ENCODE data around the gene SCN2A. TPM values are rescaled to one million over a fixed set of nuclear protein-coding genes. Genes with fewer than 3 reads are reported as not detected.

The SCN2A gene
- total and polyA plus RNA-seq, 2 of the 4 experiments (the other 2 are of a cell fraction): 0.24 to 0.54 TPM

DNA sequence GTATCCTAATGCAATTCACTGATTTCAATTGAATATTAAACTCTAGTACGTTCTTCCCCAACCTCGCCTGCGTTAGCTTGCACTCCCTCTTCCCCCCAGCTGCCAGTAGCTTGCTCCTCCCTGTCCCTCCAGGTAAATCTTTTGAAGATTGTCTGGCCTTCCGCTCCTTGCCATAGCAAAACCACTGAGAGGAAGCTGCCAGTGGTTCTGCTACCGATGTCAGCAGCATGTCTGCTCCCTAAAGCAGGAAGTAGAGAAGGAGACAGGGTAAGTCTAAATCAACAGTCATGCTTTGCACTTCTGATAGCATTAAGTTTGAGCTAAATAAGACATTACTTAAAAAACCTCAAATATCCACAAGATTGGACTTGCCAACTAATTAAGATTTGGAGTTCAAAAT lies 89.1 kb downstream of the SCN2A start:
- H4K8ac ChIP-seq (ENCODE audit: low read depth in 2 of 2, low read length in 2 of 2): no peak overlapping the region
- H3K79me1 ChIP-seq (ENCODE audit: low read depth in 1 of 2, low read length in 2 of 2): no peaks in the 10 kb centered on the region
- H2AK9ac ChIP-seq (replicated peaks; ENCODE audit: low read depth, low read length, poor library complexity): no peak overlapping the region
- no peaks in the 10 kb centered on the region for H3K4me1 ChIP-seq (ENCODE audit: control insufficient read depth, insufficient read depth, low read length)
- no peak overlapping the region for H3K18ac ChIP-seq (ENCODE audit: low read depth, low read length)
- no peaks in the 10 kb centered on the region for H3K27me3 ChIP-seq (ENCODE audit: control insufficient read depth, insufficient read depth, low read length)
- POLR2A ChIA-PET (ENCODE audit: unreplicated experiment): no interaction called here
- H3K9ac ChIP-seq (ENCODE audit: low read depth, low read length): no peak overlapping the region
- no peak overlapping the region for H2BK20ac ChIP-seq (ENCODE audit: low read depth, low read length)
- no peak overlapping the region for H3K56ac ChIP-seq (ENCODE audit: extremely low read depth, insufficient read depth, low read length)
- no peak overlapping the region for H3K27ac ChIP-seq (ENCODE audit: insufficient read depth, low read length)
- dilution Hi-C loops (cut with HindIII; ENCODE audit: low sequenced_read_pairs, unreplicated experiment): no loop called here
- H4K20me1 ChIP-seq (ENCODE audit: insufficient read depth, low read length): no peaks in the 10 kb centered on the region
- in situ Hi-C loops (cut with MboI; ENCODE audit: low sequenced_read_pairs): no loop called here
- no peak overlapping the region for H4K5ac ChIP-seq (ENCODE audit: low read depth, low read length)
- H2BK15ac ChIP-seq (ENCODE audit: low read depth, low read length): no peak overlapping the region
- H3K23ac ChIP-seq (ENCODE audit: low read depth, low read length): no peak overlapping the region
- no peak overlapping the region for H2BK120ac ChIP-seq (ENCODE audit: low read depth, low read length)
- DNase-seq (no peak), ATAC-seq (ENCODE audit: low read depth) (no peak)
- no peak overlapping the region for H2AFZ ChIP-seq (replicated peaks; ENCODE audit: low read length, poor library complexity)
- H2BK5ac ChIP-seq (ENCODE audit: low read depth, low read length, poor library complexity, severe bottlenecking): no peak overlapping the region
- no peak overlapping the region for H2AK5ac ChIP-seq (ENCODE audit: low read depth, low read length)
- BruUV-seq (replicated peaks): no TSS peak
- intact Hi-C loops (cut with micrococcal nuclease): no loop called here
- CTCF ChIA-PET: no interaction called here
- no peak overlapping the region for H4K91ac ChIP-seq (ENCODE audit: insufficient read depth, low read depth, low read length)
- no peaks in the 10 kb centered on the region for H3K36me3 ChIP-seq (ENCODE audit: control insufficient read depth, insufficient read depth, low read length)
- WGBS, 2 experiments (ENCODE audit: extremely low coverage in 2 of 2, insufficient read length in 1 of 2): no CpG with 5 or more reads among the region's 5 CpGs
- no peak overlapping the region for H3K4ac ChIP-seq (ENCODE audit: low read depth, low read length)
- H3K4me3 ChIP-seq (ENCODE audit: insufficient read depth, low read depth, low read length): no peak overlapping the region
- TF ChIP-seq, protein P1, sequence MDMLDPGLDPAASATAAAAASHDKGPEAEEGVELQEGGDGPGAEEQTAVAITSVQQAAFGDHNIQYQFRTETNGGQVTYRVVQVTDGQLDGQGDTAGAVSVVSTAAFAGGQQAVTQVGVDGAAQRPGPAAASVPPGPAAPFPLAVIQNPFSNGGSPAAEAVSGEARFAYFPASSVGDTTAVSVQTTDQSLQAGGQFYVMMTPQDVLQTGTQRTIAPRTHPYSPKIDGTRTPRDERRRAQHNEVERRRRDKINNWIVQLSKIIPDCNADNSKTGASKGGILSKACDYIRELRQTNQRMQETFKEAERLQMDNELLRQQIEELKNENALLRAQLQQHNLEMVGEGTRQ (IDR thresholded peaks at IDR 0.05; ENCODE audit: low read depth, low read length): no peak
- TF ChIP-seq ELK1 (IDR thresholded peaks at IDR 0.05; ENCODE audit: borderline replicate concordance, low read depth, low read length): no peak
- TF ChIP-seq, protein P2, sequence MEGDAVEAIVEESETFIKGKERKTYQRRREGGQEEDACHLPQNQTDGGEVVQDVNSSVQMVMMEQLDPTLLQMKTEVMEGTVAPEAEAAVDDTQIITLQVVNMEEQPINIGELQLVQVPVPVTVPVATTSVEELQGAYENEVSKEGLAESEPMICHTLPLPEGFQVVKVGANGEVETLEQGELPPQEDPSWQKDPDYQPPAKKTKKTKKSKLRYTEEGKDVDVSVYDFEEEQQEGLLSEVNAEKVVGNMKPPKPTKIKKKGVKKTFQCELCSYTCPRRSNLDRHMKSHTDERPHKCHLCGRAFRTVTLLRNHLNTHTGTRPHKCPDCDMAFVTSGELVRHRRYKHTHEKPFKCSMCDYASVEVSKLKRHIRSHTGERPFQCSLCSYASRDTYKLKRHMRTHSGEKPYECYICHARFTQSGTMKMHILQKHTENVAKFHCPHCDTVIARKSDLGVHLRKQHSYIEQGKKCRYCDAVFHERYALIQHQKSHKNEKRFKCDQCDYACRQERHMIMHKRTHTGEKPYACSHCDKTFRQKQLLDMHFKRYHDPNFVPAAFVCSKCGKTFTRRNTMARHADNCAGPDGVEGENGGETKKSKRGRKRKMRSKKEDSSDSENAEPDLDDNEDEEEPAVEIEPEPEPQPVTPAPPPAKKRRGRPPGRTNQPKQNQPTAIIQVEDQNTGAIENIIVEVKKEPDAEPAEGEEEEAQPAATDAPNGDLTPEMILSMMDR (conservative IDR thresholded peaks at IDR 0.05; ENCODE audit: low read depth, low read length): no peak
- no peak for TF ChIP-seq MAZ (IDR thresholded peaks at IDR 0.05; ENCODE audit: borderline replicate concordance, low read depth, low read length)
- TF ChIP-seq FOS (IDR thresholded peaks at IDR 0.05; ENCODE audit: low read depth, low read length): no peak
- no peak overlapping the region for H3K14ac ChIP-seq (replicated peaks; ENCODE audit: low read depth, low read length)
- H3K4me2 ChIP-seq (ENCODE audit: low read depth, low read length): no peak overlapping the region
- no peaks in the 10 kb centered on the region for H3K9me3 ChIP-seq (ENCODE audit: control insufficient read depth, insufficient read depth, low read length)
- no peaks in the 10 kb centered on the region for H3K9me1 ChIP-seq (ENCODE audit: insufficient read depth, low read length)
